Renal cortical epithelial cell (primary cell): Measurements from ENCODE around the gene DBET. TPM values are rescaled to one million over a fixed set of nuclear protein-coding genes. Genes with fewer than 3 reads are reported as not detected.
"Not testable (repeated sequence)": the region's sequence is repeated elsewhere in the genome, so short reads cannot be mapped to it uniquely, and the experiment has no call there.

Experiments used
- DNase-seq: peaks from one replicate; pipeline ENCODE4 v3.0.0-alpha.2; 2011; ENCODE audit warnings: low read depth
- total RNA-seq: library from RNA; depleted of rRNA; stranded (reverse); fragments of >200 nt; gene quantifications from 2 replicates; pipeline ENCODE4 v1.2.3, GENCODE V29; 2014

DBET gene
- total RNA-seq, 1 donor from 2014 or later, result not detected

- not testable (repeated sequence) for DNase-seq
Observed at GRCh38 chr4:190049378-190050239, 14.7 kb upstream of the DBET start.

DNA sequence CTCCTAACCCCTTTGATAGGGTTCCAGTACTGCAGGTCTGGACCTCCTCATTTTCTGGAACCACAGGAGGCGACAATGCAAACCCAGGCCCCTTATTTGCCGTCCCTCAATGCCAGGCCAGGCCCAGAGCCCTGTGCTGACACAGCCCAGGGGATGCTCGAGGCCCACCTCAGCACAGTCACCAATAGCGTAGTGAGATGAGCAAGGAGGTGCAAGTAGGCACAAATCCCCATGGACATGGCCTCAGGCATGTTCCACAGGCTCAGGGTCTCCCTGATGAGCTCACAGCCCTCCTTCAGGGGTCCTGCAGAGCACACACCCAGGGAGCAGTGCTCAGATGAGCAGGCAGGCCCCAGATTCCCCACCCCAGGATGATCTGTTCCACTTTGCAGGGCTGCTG, 5.3 kb upstream of the DBET start:
- not testable (repeated sequence) for DNase-seq

- DNase-seq, result not testable (repeated sequence)
Observed at GRCh38 chr4:190064805-190065204, 503 bp downstream of the DBET start.

DNA sequence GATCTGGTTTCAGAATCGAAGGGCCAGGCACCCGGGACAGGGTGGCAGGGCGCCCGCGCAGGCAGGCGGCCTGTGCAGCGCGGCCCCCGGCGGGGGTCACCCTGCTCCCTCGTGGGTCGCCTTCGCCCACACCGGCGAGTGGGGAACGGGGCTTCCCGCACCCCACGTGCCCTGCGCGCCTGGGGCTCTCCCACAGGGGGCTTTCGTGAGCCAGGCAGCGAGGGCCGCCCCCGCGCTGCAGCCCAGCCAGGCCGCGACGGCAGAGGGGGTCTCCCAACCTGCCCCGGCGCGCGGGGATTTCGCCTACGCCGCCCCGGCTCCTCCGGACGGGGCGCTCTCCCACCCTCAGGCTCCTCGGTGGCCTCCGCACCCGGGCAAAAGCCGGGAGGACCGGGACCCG, 4.0 kb downstream of the DBET start:
- not testable (repeated sequence) for DNase-seq

GRCh38 chr4:190093052-190093451, 28.8 kb downstream of the DBET start:
- DNase-seq, result not testable (repeated sequence)

DNA sequence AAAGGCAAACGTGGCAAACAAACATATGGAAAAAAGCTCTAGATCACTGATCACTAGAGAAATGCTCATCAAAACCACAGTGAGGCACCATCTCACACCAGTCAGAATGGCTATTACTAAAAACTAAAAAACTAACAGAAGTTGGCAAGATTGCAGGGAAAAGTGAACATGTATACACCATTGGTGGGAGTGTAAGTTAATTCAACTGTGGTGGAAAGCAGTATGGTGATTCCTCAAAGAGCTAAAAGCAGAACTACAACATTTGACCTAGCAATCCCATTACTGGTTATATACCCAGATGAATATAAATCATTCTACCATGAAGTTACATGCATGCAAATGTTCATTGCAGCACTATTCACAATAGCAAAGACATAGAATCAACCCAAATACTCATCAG, 29.7 kb downstream of the DBET start:
- DNase-seq, result not testable (repeated sequence)

GRCh38 chr4:190095335-190095734, 31.0 kb downstream of the DBET start:
- DNase-seq, result not testable (repeated sequence)

GRCh38 chr4:190099605-190100004, 35.3 kb downstream of the DBET start:
- not testable (repeated sequence) for DNase-seq

GRCh38 chr4:190101525-190101924, 37.2 kb downstream of the DBET start:
- not testable (repeated sequence) for DNase-seq

DNA sequence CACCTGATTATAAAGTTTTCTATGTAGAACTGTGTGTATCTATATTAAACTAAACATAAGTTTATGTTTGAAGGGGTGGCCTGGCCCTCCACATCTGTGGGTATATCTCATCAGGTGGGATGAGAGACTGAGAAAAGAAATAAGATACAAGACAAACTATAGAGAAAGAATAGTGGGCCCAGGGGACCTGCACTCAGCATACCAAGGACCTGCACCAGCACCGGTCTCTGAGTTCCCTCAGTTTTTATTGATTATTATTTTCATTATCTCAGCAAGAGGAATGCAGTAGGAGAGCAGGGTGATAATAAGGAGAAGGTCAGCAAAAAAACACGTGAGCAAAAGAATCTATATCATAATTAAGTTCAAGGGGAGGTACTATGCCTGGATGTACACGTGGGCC, 41.9 kb downstream of the DBET start:
- not testable (repeated sequence) for DNase-seq

DNA sequence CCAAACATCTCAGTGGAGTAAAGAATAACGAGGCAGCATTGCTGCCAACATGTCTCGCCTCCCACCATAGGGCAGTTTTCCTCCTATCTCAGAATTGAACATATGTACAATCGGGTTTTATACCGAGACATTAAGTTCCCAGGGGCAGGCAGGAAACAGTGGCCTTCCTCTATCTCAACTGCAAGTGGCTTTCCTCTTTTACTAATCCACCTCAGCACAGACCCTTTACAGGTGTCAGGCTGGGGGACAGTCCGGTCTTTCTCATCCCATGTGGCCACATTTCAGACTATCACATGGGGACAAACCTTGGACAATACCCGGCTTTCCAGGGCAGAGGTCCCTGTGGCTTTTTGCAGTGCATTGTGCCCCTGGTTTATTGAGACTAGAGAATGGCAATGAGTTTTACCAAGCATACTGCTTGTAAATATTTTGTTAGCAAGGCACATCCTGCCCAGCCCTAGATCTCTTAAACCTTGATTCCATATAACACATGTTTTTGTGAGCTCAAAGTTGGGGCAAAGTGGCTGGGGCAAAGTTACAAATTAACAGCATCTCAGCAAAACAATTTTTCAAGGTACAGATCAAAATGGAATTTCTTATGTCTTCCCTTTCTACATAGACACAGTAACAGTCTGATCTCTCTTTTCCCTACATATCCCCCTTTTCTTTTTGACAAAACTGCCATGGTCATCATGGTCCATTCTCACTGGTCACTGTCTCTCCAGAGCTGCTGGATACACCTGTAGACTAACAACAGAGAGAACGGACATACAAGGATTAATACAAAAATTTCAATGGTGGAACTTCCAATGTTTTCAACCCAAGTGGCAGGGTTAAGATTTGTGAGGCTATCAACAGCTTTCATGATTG, 42.5 kb downstream of the DBET start:
- peak; percentile 2 for DNase-seq

DNA sequence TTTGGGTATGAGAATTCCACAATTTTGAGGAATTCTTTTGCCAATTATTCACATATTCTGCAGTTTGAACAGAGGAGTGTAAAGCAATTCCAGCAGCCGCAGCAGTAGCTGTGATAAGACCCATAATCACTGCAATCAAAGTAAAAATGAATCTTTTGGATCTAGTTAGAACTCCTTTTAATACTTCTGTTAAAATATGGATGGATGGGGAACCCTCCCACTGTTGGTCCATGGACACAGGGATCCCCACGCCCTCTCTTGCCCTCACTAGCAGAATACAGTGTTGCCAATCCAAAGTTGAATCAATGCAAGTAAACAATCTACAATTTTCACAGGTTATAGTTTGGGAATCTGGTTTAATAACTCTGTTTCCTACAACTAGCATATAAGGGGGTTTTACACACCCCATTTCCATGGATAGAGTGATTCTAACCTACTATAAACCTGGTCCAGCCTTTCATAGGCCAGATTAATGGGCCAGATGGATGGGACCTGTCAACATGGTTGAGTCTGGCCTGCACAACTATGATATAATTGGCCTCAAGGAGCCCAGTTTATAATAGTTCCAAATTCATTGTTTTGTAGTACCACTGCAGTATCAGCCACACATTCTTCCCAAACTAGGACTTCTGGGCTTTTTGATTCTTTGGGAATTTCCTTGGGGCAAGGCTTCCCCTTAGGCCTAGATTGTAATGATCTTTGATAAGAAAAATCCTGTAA, 43.6 kb downstream of the DBET start:
- DNase-seq, result not testable (repeated sequence)

DNA sequence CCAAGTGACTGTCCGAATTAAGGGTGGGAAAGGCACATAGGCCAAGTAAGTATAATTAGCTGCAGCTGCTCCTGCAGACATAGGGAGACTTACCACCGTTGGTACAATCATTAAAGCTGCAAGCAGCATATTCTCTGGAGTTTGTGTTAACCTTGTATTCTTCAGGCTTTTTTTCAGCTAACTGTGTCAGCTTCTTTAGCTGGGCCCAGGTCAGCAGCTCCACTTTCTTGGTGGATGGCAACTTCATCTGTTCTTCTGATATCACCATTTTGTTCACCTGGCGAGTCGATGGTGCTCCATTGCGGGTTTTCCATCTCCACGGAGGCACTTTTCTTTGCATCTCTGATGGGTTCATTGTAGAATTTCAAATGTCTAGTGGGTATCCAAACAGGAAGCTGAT, 44.5 kb downstream of the DBET start:
- DNase-seq, result peak; percentile 0

DNA sequence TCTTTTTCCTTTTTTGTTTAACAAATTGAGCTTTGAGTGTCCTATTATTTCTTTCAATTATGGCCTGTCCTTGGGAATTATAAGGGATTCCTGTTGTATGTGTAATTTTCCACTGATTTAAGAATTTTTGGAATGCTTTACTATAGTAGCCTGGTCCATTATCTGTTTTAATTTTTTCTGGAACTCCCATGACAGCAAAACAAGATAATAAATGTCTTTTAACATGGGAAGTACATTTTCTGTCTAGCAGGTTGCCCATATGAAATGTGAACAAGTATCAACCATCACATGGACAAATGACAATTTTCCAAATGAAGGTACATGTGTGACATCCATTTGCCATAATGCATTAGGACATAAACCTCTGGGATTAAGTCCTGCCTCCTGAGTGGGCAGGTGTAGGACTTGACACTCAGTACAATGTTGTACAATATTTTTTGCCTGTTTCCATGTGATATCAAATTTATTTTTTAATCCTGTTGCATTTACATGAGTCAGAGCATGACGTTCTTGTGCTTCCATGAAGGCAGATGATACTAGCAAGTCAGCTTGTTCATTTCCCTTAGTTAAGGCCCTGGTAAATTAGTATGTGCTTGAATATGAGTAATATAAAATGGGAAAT, 45.2 kb downstream of the DBET start:
- peak; percentile 1 for DNase-seq

DNA sequence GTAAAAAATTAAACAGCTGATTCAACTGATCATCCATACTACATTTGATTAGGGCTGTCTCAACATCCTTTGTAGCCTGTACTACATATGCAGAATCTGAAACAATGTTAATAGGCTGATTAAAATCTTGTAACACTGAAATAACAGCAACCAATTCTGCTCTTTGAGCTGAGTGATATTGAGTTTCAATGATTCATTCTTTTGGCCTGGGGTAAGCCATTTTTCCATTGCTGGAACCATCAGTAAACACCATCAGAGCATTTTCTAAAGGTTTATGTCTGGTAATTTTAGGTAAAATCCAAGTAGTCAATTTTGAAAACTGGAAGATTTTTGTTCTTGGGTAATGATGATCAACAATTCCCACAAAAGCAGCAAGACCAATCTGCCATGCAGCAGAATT, 45.7 kb downstream of the DBET start:
- not testable (repeated sequence) for DNase-seq

DNA sequence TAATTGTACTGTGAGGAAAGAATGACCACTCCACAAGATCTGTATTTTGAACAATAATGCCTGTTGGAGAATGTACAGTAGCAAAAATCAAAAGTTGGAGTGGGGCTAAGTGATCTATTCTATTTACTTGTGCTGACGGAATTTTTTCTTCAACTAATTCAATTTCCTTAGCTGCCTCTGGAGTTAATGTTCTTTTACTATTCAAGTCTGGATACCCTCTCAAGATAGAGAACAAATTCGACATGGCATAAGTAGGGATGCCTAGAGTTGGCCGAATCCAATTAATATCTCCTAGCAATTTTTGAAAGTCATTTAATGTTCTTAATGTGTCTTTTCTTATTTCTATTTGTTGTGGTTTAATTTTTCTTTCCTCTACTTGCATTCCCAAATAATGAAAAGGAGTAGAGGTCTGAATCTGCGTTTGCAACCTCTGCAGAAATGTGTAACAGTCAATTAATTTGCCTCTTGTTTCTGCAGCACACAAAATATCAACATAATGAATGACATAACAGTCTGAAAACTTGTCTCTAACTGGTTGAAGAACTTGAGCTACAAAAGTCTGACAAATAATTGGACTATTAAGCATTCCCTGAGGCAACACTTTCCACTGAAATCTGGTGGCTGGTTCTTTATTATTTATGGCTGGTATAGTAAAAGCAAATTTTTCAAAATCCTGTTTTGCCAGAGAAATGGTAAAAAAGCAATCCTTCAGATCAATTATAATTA, 46.4 kb downstream of the DBET start:
- DNase-seq, result peak; percentile 1

GRCh38 chr4:190112879-190113278, 48.6 kb downstream of the DBET start:
- not testable (repeated sequence) for DNase-seq

DNA sequence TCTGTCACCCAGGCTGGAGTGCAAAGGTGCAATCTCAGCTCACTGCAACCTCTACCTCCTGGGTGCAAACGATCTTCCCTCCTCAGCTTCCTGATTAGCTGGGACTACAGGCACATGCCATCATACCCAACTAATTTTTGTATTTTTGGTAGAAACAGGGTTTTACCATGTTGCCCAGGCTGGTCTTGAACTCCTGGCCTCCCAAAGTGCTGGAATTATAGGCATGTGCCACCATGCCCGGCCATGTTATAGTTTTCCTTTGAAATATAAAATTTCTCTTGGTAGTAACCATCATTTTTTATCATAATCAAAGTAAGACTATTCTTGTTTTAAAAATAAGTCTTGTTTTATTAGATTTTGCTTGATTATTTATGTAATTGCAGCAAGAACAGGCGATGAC, 50.7 kb downstream of the DBET start:
- not testable (repeated sequence) for DNase-seq
